Stimulated activated CD4-positive, alpha-beta T cell treated with anti-CD3 and anti-CD28 coated beads, Interleukin-4, amount 100 ng/mL, for 24 hours (primary cell): ENCODE measurements around the gene ACTR8.
"Not testable (repeated sequence)": the region's sequence is repeated elsewhere in the genome, so short reads cannot be mapped to it uniquely, and the experiment has no call there.

ENCODE experiments used
- DNase-seq: peaks from one replicate; pipeline ENCODE4 v3.0.0-alpha.2; 2020

The ACTR8 gene

GRCh38 chr3:53881691-53882593, at the start of gene ACTR8:
ACTR8 (minus strand) TSS chr3:53882152; CDS start chr3:53882101, 51 bp downstream.
- DNase-seq = peak; percentile 86

- DNase-seq = not testable (repeated sequence)
These were observed 45.4 kb upstream of the ACTR8 start for GRCh38 chr3:53927208-53927872.

- DNase-seq = no peak
These were observed 39.3 kb upstream of the ACTR8 start for GRCh38 chr3:53921296-53921695.

GRCh38 chr3:53919741-53920140, 37.8 kb upstream of the ACTR8 start:
- DNase-seq = no peak

- DNase-seq = no peak
These were observed 31.4 kb upstream of the ACTR8 start for GRCh38 chr3:53913401-53913800.

GRCh38 chr3:53902711-53903110, 20.8 kb upstream of the ACTR8 start:
- no peak for DNase-seq

- DNase-seq = no peak
These were observed 20.1 kb upstream of the ACTR8 start for GRCh38 chr3:53902067-53902466.

GRCh38 chr3:53900666-53901331, 18.8 kb upstream of the ACTR8 start:
- no peak for DNase-seq

GRCh38 chr3:53899750-53900149, 17.8 kb upstream of the ACTR8 start:
- DNase-seq = no peak

GRCh38 chr3:53892286-53892637, 10.3 kb upstream of the ACTR8 start:
- no peak for DNase-seq

GRCh38 chr3:53891497-53892285, 9.7 kb upstream of the ACTR8 start, which contains the start of gene SELENOK:
SELENOK (minus strand) TSS chr3:53891859.
- peak; percentile 98 for DNase-seq

- peak; percentile 55 for DNase-seq
These were observed 8.9 kb upstream of the ACTR8 start for GRCh38 chr3:53890726-53891475.

GRCh38 chr3:53888232-53888631, 6.3 kb upstream of the ACTR8 start:
- no peak for DNase-seq

- DNase-seq = no peak
These were observed 5.5 kb upstream of the ACTR8 start for GRCh38 chr3:53887446-53887845.

GRCh38 chr3:53885239-53885638, 3.3 kb upstream of the ACTR8 start:
- DNase-seq = no peak

GRCh38 chr3:53884623-53885022, 2.7 kb upstream of the ACTR8 start:
- DNase-seq = no peak

GRCh38 chr3:53883008-53883407, 1.1 kb upstream of the ACTR8 start:
- no peak for DNase-seq

GRCh38 chr3:53880396-53881345, 1.3 kb downstream of the ACTR8 start:
- DNase-seq = no peak

- no peak for DNase-seq
These were observed 16.0 kb downstream of the ACTR8 start for GRCh38 chr3:53865732-53866499.

- DNase-seq = no peak
These were observed 18.8 kb downstream of the ACTR8 start for GRCh38 chr3:53863145-53863544.
